GM23338 (cell line): Measurements from ENCODE around the gene NKD1. TPM values are rescaled to one million over a fixed set of nuclear protein-coding genes. Genes with fewer than 3 reads are reported as not detected.

Experiments
- ATAC-seq: fragments of 200-7000 bp; cut with Tn5 transposase; 3 replicates; pipeline ENCODE4 v1.9.1; 2020
- DNase-seq: peaks from one replicate; pipeline ENCODE4 v3.0.0-alpha.2; 2015; ENCODE audit warnings: low spot score
- H2AFZ ChIP-seq: fragments of 200-600 bp; sonication (generic); 2 replicates; pipeline ENCODE4 v1.8.0; 2016; ENCODE audit warnings: antibody characterized with exemption, mild to moderate bottlenecking, moderate library complexity
- H3F3A ChIP-seq: fragments of 200-600 bp; sonication (generic); replicated peaks from 2 replicates; pipeline ENCODE4 v1.8.0; 2017; ENCODE audit warnings: antibody characterized with exemption, mixed run types, low read depth
- H3K27ac ChIP-seq: fragments of 200-600 bp; sonication (generic); 2 replicates; pipeline ENCODE4 v1.6.1; 2016; ENCODE audit warnings: low read depth
- H3K27me3 ChIP-seq: fragments of 200-600 bp; sonication (generic); 2 replicates; pipeline ENCODE4 v1.8.0; 2016; ENCODE audit warnings: mild to moderate bottlenecking, mixed run types, moderate library complexity; ENCODE audit not compliant: insufficient read depth
- H3K36me3 ChIP-seq: fragments of 200-600 bp; sonication (generic); 2 replicates; pipeline ENCODE4 v1.8.0; 2016; ENCODE audit warnings: mild to moderate bottlenecking; ENCODE audit not compliant: insufficient read depth
- H3K4me1 ChIP-seq: fragments of 200-600 bp; sonication (generic); 2 replicates; pipeline ENCODE4 v1.8.0; 2016; ENCODE audit warnings: mild to moderate bottlenecking, moderate library complexity; ENCODE audit not compliant: insufficient read depth
- H3K4me2 ChIP-seq: fragments of 200-600 bp; sonication (generic); 2 replicates; pipeline ENCODE4 v1.7.1; 2017; ENCODE audit warnings: mixed run types
- H3K4me3 ChIP-seq: fragments of 200-600 bp; sonication (generic); 2 replicates; pipeline ENCODE4 v1.6.1; 2016; ENCODE audit warnings: mixed run types
- H3K79me2 ChIP-seq: fragments of 200-600 bp; sonication (generic); replicated peaks from 2 replicates; pipeline ENCODE4 v1.8.0; 2017; ENCODE audit warnings: mild to moderate bottlenecking; ENCODE audit not compliant: insufficient read depth
- H3K9me2 ChIP-seq: fragments of 200-600 bp; sonication (generic); 2 replicates; pipeline ENCODE4 v1.8.0; 2017; ENCODE audit not compliant: insufficient read depth
- H4K20me1 ChIP-seq: fragments of 200-600 bp; sonication (generic); replicated peaks from 2 replicates; pipeline ENCODE4 v1.8.0; 2017; ENCODE audit warnings: mild to moderate bottlenecking; ENCODE audit not compliant: insufficient read depth
- H3K27ac Mint-ChIP-seq: 2 replicates; pipeline ENCODE4 v1.8.0; 2020; ENCODE audit warnings: inconsistent platforms, mild to moderate bottlenecking, moderate library complexity, mixed read lengths
- H3K27me3 Mint-ChIP-seq: 3 replicates; pipeline ENCODE4 v1.8.0; 2022; ENCODE audit warnings: low read depth, mild to moderate bottlenecking, moderate library complexity, mixed read lengths, inconsistent platforms; ENCODE audit not compliant: insufficient read depth, poor library complexity
- H3K36me3 Mint-ChIP-seq: 3 replicates; pipeline ENCODE4 v1.8.0; 2021; ENCODE audit warnings: low read depth, mild to moderate bottlenecking, inconsistent platforms, moderate library complexity, mixed read lengths
- H3K4me1 Mint-ChIP-seq: 3 replicates; pipeline ENCODE4 v1.8.0; 2020; ENCODE audit warnings: mild to moderate bottlenecking, inconsistent platforms, mixed read lengths
- H3K4me3 Mint-ChIP-seq: 3 replicates; pipeline ENCODE4 v1.8.0; 2021; ENCODE audit warnings: moderate library complexity, mild to moderate bottlenecking, inconsistent platforms, mixed read lengths
- H3K9me3 Mint-ChIP-seq: 3 replicates; pipeline ENCODE4 v1.8.0; 2020; ENCODE audit warnings: moderate library complexity, mild to moderate bottlenecking, inconsistent platforms, mixed read lengths
- CREB1 ChIP-seq: fragments of 250-450 bp; sonication (Bioruptor Pico); IDR thresholded peaks from 2 replicates; pipeline ENCODE4 v1.5.0; 2020; ENCODE audit warnings: low read depth, mild to moderate bottlenecking, moderate library complexity
- EZH2phosphoT487 ChIP-seq: fragments of 200-600 bp; sonication (generic); IDR thresholded peaks from one replicate; pipeline ENCODE4 v1.8.1; 2018; ENCODE audit warnings: antibody characterized with exemption; ENCODE audit not compliant: unreplicated experiment
- JUNB ChIP-seq: IDR thresholded peaks from one replicate; pipeline ENCODE4 v1.6.1; 2016; ENCODE audit warnings: antibody characterized with exemption; ENCODE audit not compliant: unreplicated experiment
- NANOG ChIP-seq: IDR thresholded peaks from 2 replicates; pipeline ENCODE4 v1.6.1; 2016; ENCODE audit warnings: antibody characterized with exemption, borderline replicate concordance
- POLR2AphosphoS5 ChIP-seq: IDR thresholded peaks from 2 replicates; pipeline ENCODE4 v1.6.1; 2016; ENCODE audit warnings: antibody characterized with exemption, low read depth
- STAT1 ChIP-seq: IDR thresholded peaks from one replicate; pipeline ENCODE4 v1.6.1; 2016; ENCODE audit warnings: antibody characterized with exemption; ENCODE audit not compliant: unreplicated experiment
- ZNF114 ChIP-seq: fragments of 250-450 bp; sonication (Bioruptor Pico); IDR thresholded peaks from 2 replicates; pipeline ENCODE4 v1.5.0; 2020; ENCODE audit warnings: mild to moderate bottlenecking, moderate library complexity
- polyA plus RNA-seq: library from polyadenylated mRNA; unstranded; fragments of >200 nt; fragmentation: Nextera tagmentation; extraction: Ambion mirVana; gene quantifications from 2 replicates; pipeline ENCODE4 v1.2.1, GENCODE V29; 2016
- total RNA-seq: library from RNA; depleted of rRNA; stranded (reverse); fragments of >200 nt; shearing (Covaris generic); gene quantifications from 2 replicates; pipeline ENCODE4 v1.2.3, GENCODE V29; 2014
- TF ChIP-seq, protein P1 (sequence below): fragments of 250-450 bp; sonication (Bioruptor Pico); IDR thresholded peaks from 2 replicates; pipeline ENCODE4 v1.5.0; 2020; ENCODE audit warnings: mild to moderate bottlenecking, moderate library complexity
- TF ChIP-seq, protein P2 (sequence below): IDR thresholded peaks from one replicate; pipeline ENCODE4 v1.6.1; 2018; ENCODE audit warnings: antibody characterized with exemption; ENCODE audit not compliant: unreplicated experiment

Gene NKD1
- total and polyA plus RNA-seq, 2 experiments from 2014 or later, result 2.1 to 2.3 TPM

DNA sequence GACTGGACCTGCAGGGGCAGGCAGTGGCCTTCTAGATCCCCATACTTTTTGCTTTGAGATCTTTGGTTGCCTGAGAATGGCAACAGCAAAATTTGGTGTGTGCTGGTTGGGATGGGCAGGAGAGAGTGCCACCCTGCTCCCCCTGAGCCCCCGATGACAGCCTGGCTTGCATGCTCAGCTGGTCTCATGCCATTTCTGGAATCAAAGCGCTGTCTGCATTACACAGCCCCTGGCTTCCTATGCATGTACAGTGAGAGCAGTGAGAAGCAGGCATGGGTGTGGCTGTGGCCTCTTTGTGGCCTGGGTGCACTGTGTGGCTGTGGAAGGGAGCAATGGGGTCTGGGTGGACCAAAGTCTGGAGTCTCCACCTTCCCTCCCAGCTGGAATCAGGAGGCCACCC is 47.7 kb downstream of the NKD1 start:
- no peaks in the 10 kb centered on the region for H3K9me2 ChIP-seq
- H3K9me3 Mint-ChIP-seq, result no peaks in the 10 kb centered on the region
- TF ChIP-seq POLR2AphosphoS5, result no peak
- no peak for TF ChIP-seq EZH2phosphoT487
- TF ChIP-seq, protein P1, sequence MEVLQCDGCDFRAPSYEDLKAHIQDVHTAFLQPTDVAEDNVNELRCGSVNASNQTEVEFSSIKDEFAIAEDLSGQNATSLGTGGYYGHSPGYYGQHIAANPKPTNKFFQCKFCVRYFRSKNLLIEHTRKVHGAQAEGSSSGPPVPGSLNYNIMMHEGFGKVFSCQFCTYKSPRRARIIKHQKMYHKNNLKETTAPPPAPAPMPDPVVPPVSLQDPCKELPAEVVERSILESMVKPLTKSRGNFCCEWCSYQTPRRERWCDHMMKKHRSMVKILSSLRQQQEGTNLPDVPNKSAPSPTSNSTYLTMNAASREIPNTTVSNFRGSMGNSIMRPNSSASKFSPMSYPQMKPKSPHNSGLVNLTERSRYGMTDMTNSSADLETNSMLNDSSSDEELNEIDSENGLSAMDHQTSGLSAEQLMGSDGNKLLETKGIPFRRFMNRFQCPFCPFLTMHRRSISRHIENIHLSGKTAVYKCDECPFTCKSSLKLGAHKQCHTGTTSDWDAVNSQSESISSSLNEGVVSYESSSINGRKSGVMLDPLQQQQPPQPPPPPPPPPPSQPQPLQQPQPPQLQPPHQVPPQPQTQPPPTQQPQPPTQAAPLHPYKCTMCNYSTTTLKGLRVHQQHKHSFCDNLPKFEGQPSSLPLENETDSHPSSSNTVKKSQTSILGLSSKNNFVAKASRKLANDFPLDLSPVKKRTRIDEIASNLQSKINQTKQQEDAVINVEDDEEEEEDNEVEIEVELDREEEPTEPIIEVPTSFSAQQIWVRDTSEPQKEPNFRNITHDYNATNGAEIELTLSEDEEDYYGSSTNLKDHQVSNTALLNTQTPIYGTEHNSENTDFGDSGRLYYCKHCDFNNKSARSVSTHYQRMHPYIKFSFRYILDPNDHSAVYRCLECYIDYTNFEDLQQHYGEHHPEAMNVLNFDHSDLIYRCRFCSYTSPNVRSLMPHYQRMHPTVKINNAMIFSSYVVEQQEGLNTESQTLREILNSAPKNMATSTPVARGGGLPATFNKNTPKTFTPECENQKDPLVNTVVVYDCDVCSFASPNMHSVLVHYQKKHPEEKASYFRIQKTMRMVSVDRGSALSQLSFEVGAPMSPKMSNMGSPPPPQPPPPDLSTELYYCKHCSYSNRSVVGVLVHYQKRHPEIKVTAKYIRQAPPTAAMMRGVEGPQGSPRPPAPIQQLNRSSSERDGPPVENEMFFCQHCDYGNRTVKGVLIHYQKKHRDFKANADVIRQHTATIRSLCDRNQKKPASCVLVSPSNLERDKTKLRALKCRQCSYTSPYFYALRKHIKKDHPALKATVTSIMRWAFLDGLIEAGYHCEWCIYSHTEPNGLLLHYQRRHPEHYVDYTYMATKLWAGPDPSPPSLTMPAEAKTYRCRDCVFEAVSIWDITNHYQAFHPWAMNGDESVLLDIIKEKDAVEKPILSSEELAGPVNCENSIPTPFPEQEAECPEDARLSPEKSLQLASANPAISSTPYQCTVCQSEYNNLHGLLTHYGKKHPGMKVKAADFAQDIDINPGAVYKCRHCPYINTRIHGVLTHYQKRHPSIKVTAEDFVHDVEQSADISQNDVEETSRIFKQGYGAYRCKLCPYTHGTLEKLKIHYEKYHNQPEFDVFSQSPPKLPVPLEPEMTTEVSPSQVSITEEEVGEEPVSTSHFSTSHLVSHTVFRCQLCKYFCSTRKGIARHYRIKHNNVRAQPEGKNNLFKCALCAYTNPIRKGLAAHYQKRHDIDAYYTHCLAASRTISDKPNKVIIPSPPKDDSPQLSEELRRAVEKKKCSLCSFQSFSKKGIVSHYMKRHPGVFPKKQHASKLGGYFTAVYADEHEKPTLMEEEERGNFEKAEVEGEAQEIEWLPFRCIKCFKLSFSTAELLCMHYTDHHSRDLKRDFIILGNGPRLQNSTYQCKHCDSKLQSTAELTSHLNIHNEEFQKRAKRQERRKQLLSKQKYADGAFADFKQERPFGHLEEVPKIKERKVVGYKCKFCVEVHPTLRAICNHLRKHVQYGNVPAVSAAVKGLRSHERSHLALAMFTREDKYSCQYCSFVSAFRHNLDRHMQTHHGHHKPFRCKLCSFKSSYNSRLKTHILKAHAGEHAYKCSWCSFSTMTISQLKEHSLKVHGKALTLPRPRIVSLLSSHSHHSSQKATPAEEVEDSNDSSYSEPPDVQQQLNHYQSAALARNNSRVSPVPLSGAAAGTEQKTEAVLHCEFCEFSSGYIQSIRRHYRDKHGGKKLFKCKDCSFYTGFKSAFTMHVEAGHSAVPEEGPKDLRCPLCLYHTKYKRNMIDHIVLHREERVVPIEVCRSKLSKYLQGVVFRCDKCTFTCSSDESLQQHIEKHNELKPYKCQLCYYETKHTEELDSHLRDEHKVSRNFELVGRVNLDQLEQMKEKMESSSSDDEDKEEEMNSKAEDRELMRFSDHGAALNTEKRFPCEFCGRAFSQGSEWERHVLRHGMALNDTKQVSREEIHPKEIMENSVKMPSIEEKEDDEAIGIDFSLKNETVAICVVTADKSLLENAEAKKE, result no peak
- TF ChIP-seq NANOG, result no peak
- TF ChIP-seq CREB1, result no peak
- TF ChIP-seq, protein P2, sequence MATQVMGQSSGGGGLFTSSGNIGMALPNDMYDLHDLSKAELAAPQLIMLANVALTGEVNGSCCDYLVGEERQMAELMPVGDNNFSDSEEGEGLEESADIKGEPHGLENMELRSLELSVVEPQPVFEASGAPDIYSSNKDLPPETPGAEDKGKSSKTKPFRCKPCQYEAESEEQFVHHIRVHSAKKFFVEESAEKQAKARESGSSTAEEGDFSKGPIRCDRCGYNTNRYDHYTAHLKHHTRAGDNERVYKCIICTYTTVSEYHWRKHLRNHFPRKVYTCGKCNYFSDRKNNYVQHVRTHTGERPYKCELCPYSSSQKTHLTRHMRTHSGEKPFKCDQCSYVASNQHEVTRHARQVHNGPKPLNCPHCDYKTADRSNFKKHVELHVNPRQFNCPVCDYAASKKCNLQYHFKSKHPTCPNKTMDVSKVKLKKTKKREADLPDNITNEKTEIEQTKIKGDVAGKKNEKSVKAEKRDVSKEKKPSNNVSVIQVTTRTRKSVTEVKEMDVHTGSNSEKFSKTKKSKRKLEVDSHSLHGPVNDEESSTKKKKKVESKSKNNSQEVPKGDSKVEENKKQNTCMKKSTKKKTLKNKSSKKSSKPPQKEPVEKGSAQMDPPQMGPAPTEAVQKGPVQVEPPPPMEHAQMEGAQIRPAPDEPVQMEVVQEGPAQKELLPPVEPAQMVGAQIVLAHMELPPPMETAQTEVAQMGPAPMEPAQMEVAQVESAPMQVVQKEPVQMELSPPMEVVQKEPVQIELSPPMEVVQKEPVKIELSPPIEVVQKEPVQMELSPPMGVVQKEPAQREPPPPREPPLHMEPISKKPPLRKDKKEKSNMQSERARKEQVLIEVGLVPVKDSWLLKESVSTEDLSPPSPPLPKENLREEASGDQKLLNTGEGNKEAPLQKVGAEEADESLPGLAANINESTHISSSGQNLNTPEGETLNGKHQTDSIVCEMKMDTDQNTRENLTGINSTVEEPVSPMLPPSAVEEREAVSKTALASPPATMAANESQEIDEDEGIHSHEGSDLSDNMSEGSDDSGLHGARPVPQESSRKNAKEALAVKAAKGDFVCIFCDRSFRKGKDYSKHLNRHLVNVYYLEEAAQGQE, result no peak
- no peak for TF ChIP-seq JUNB
- TF ChIP-seq STAT1, result no peak
- TF ChIP-seq ZNF114 (CRISPR knock-in tag), result no peak

More for the DNA sequence above, 47.7 kb downstream of the NKD1 start:
- DNase-seq, result no peak
- Histone ChIP-seq H3K36me3 (no peaks in the 10 kb centered on the region), H3K4me1 (0 out of 2 replicates have a peak, but pooled peaks cover 3% of the 10 kb centered on the region), H3K27me3 (no peaks in the 10 kb centered on the region), H4K20me1 (no peaks in the 10 kb centered on the region), H2AFZ (no peak overlapping the region), H3K27ac (no peak overlapping the region), H3F3A (no peaks in the 10 kb centered on the region), H3K4me2 (no peak overlapping the region), H3K4me3 (no peak overlapping the region), H3K79me2 (no peaks in the 10 kb centered on the region)
- no peak overlapping the region for H3K27ac Mint-ChIP-seq
- H3K4me1 Mint-ChIP-seq, result peaks cover 18% of the 10 kb centered on the region
- H3K36me3 Mint-ChIP-seq, result no peaks in the 10 kb centered on the region
- no peak for ATAC-seq
- no peak overlapping the region for H3K4me3 Mint-ChIP-seq
- H3K27me3 Mint-ChIP-seq, result peaks cover 12% of the 10 kb centered on the region
